ENCODE measurements around the gene CILP2. TPM values are rescaled to one million over a fixed set of nuclear protein-coding genes. Genes with fewer than 3 reads are reported as not detected.

Gene CILP2
- total RNA-seq, 4 donors from 2014 or later = 0.17 to 1.4 TPM; not detected in 2

- TF ChIP-seq POLR2A (IDR thresholded peaks at IDR 0.05) = no peak
- TF ChIP-seq, protein P1, sequence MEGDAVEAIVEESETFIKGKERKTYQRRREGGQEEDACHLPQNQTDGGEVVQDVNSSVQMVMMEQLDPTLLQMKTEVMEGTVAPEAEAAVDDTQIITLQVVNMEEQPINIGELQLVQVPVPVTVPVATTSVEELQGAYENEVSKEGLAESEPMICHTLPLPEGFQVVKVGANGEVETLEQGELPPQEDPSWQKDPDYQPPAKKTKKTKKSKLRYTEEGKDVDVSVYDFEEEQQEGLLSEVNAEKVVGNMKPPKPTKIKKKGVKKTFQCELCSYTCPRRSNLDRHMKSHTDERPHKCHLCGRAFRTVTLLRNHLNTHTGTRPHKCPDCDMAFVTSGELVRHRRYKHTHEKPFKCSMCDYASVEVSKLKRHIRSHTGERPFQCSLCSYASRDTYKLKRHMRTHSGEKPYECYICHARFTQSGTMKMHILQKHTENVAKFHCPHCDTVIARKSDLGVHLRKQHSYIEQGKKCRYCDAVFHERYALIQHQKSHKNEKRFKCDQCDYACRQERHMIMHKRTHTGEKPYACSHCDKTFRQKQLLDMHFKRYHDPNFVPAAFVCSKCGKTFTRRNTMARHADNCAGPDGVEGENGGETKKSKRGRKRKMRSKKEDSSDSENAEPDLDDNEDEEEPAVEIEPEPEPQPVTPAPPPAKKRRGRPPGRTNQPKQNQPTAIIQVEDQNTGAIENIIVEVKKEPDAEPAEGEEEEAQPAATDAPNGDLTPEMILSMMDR (IDR thresholded peaks at IDR 0.05) = no peak
- DNase-seq (ENCODE audit: low spot score in 2 of 2) = no peak
- no peak overlapping the region for H3K4me3 ChIP-seq (ENCODE audit: low read depth, poor library complexity, severe bottlenecking)
- intact Hi-C loops (cut with DNase I; ENCODE audit: low total_unique reads) = no loop called here
- 83 to 91% methylated on average over 17 to 18 of the region's 18 CpGs for WGBS, 2 donors
Measured at GRCh38 chr19:19499272-19499995, 38.6 kb upstream of the CILP2 start.

- DNase-seq (ENCODE audit: low spot score in 2 of 2) = no peak
- no peak overlapping the region for H3K4me3 ChIP-seq (ENCODE audit: low read depth, poor library complexity, severe bottlenecking)
- 87 to 89% methylated on average over 28 to 32 of the region's 34 CpGs for WGBS, 2 donors
- intact Hi-C loops (cut with DNase I; ENCODE audit: low total_unique reads) = no loop called here
- TF ChIP-seq, protein P1 (IDR thresholded peaks at IDR 0.05) = no peak
- no peak for TF ChIP-seq POLR2A (IDR thresholded peaks at IDR 0.05)
Measured at GRCh38 chr19:19500975-19501644, 37.0 kb upstream of the CILP2 start.

DNA sequence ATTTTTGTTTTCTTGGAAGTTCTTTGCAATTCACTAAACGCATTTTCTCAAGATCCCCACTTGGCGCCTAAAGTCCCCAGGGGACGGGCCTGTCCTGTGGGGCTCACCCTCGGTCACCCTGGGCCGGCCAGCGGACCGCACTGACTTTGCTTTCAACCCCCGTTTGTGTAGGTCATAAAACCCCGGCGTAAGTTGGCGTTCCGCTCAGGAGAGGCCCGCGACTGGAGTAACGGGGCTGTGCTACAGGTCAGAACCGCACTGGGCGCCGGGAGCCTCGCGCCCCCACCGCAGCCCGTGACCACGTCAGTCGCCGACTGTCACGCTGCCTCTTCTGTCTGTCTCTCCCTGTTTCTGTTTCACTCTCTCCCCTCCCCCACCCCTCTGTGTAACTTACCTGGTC, 36.3 kb upstream of the CILP2 start:
- no peak for DNase-seq (ENCODE audit: low spot score in 2 of 2)
- H3K4me3 ChIP-seq (ENCODE audit: low read depth, poor library complexity, severe bottlenecking) = no peak overlapping the region
- 92% methylated on average over 26 of the region's 26 CpGs for WGBS, 2 donors
- intact Hi-C loops (cut with DNase I; ENCODE audit: low total_unique reads) = no loop called here
- no peak for TF ChIP-seq POLR2A (IDR thresholded peaks at IDR 0.05)
- TF ChIP-seq, protein P1 (IDR thresholded peaks at IDR 0.05) = no peak

DNA sequence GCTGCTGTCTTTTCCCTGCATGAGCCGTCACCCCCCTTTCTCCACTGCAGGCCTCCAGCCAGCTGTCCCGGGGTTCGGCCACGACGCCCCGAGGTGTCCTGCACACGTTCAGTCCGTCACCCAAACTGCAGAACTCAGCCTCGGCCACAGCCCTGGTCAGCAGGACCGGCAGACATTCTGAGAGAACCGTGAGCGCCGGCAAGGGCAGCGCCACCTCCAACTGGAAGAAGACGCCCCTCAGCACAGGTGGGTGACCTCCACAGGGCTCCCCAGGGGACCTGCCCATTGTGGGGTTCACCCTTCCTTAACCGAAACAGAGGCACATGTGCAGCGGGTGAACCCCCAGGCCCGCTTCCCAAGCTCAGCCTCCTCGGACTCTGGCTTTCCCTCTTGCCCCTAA, 35.8 kb upstream of the CILP2 start:
- intact Hi-C loops (cut with DNase I; ENCODE audit: low total_unique reads) = no loop called here
- DNase-seq (ENCODE audit: low spot score in 2 of 2) = no peak
- no peak overlapping the region for H3K4me3 ChIP-seq (ENCODE audit: low read depth, poor library complexity, severe bottlenecking)
- TF ChIP-seq, protein P1 (IDR thresholded peaks at IDR 0.05) = no peak
- TF ChIP-seq POLR2A (IDR thresholded peaks at IDR 0.05) = no peak
- 92 to 95% methylated on average over 19 of the region's 19 CpGs for WGBS, 2 donors

DNA sequence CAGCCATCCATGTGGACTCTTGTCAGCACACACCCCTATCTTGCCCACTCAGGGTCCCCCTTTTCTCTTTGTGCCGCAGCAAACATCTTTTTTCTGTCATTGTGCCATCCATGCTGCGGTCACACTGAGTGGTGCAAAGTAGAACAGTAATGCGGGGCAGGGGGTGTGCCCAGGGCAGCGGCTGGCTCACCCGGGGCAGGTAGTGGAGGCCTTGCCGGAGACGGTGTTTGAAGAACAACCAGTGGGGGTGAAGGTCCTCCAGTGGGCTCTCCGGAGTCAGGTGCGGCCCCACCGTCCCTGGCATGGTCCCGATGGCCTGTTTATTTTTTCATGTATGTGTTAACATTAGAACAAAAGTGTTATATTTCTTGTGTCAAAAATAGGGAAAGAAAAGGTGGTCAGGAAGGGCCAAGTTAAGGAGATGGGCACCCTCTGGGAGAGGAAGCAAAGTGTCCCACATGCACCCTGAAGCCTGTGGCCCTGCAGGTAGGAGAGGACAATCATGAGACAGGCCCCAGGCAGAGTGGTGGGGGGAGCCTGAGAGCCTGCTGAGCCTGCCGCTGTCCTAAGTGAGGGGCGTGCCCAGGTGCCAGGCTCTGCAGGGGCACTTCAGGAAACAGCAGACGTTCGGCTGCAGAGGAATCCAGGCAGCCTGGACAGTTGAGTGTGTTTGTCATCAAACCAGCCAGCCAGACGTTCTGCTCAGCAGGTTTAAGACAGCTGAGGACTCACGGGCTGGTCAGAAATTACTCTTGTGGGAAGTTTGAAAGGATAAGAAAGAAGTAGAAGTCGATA, 35.1 kb upstream of the CILP2 start:
- no peak for TF ChIP-seq POLR2A (IDR thresholded peaks at IDR 0.05)
- TF ChIP-seq, protein P1 (IDR thresholded peaks at IDR 0.05) = no peak
- intact Hi-C loops (cut with DNase I; ENCODE audit: low total_unique reads) = no loop called here
- no peak overlapping the region for H3K4me3 ChIP-seq (ENCODE audit: low read depth, poor library complexity, severe bottlenecking)
- WGBS, 2 donors = 85 to 91% methylated on average over 18 of the region's 18 CpGs
- no peak for DNase-seq (ENCODE audit: low spot score in 2 of 2)

Data from lower leg skin (tissue), 4 donors.